GM04504 (cell line): ENCODE data around the gene CRISPLD2.

Source experiments
- DNase-seq: peaks from one replicate; pipeline ENCODE4 v3.0.0-alpha.2; 2012; ENCODE audit warnings: low read depth

Gene CRISPLD2

DNA sequence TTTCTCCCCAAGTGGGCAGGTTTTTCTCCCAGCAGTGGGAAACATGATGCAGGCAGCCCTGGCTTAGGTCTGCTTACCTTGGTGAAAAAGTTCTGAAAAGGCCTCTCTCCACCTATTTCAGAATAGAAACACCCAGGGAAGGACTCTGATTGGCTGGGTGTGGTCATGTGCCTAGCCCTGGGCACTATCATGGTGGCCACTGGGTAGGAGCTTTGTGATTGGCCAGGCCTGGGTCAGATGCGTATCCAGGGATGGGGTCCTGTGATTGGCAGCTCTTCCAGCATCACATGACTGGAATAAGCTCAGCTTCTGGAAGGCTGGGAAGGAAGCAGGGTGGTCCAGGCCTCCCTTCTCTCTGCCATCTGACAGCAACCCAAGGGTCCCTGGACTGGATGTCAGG lies 138.0 kb downstream of the CRISPLD2 start:
- no peak for DNase-seq
